NCI-H146 treated with DMSO at 0.1 percent for 48 hours (cell line): ENCODE results near the gene PPP1R16B.

Experiments
- DNase-seq: peaks from one replicate; lab custom pipeline; 2025; ENCODE audit not compliant: unreplicated experiment; lab: John Stamatoyannopoulos, UW

PPP1R16B gene

DNA sequence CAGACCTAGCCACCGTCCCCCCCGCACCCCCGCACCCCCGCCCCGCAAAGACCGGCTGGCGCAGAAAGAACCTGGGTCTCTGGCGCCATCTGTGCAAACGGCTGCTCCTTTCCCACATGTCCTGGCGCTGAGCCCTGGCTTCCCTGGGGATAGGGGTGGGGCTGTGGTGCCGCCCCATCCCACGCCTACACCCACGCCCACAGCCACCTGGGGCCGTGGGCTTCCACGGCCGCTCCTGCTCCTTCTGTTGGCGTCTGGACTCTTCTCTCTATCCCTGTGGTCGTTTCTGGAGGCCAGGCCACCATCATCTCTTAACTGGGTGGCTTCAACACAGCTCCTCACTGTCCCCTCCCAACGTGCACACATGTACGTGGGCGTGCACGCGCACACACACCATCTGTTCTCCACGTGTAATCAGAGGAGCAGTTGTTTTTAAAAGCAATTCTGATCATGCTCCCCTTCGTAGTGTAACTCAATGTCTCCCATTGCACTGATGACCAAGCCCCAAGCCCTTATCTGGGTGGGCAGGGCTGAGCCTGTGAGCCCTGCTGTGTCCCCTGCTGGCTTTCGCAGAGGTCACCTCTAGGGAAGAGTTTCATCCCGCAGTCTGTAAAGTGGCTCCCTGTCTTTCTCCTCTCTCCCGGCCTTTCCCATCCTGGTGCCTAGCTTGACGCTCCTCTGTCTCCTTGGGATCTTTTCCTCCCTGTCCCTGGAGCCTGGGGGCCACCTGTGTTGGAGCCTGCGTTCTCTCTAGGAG is 88.8 kb downstream of the PPP1R16B start:
- no peak for DNase-seq

DNA sequence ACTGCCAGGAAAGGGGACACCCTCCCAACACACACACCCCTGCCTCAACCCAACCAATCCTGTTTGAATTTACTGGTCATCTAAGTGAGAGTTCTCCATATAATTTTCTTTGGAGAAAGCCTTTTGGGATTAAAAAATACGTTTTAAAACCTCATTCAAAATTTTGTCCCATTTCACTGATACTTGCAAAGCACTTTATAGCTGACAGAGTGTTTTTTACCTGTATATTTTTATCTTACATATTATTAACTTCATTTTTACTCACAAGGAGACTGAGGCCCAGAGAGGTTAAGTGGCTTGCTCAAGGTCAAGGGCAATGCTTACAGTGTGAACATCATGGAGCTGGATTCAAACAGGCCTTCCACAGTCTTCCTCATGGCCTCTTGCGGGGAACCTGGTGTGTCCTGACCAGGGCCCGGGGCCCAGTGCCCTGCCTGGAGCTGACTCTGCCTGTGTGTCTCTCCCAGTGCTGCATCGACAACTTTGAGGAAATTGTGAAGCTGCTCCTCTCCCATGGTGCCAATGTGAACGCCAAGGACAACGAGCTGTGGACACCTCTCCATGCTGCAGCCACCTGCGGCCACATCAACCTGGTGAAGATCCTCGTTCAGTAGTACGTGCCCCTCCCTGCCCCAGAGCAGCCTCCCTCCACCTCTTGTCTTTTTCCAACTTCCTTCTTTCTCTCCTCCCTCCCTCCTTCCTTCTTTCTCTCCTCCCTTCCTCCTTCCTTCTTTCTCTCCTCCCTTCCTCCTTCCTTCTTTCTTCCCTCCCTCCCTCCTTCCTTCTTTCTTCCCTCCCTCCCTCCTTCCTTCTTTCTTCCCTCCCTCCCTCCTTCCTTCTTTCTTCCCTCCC is 89.8 kb downstream of the PPP1R16B start:
- DNase-seq: no peak

DNA sequence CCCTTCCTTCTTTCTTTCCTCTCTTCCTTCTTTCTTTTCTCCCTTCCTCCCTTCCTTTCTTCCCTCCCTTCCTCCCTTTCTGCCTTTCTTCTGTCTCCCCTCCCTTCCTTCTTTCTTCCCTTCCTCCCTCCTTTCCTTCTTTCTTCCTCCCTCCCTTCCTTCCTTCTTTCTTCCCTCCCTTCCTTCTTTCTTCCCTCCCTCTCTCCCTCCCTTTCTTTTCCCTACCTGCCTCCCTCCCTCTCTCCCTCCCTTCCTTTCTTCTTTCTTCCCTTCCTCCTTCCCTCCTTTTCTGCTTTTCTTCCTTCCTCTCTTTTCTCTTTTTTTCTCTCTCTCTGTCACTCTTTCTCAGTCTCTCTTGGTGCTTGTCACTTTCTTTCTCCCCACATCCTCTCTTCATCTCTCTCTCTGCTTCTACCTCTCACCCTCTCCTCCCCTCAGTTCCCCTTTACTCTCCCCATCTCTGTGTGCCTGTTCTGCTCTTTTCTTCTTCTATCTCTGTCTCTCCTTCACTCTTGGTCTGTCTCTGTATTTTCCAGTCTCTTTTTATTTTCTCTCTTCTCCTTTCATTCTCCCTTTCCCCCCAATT is 90.6 kb downstream of the PPP1R16B start:
- DNase-seq: no peak

DNA sequence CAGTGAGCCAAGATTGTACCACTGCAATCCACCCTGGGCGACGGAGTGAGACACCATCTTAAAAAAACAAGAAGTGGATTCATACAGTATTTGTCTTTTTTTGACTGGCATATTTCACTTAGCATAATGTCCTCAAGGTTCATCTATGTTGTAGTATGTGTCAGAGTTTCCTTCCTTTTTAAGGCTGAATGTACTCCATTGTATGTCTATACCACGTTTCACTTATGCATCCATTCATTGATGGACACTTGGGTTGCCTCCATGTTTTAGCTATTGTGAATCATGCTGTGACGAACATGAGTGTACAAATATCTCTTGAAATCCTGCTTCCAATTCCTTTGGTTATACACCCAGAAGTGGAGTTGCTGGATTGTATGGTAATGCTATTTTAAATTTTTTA is 91.8 kb downstream of the PPP1R16B start:
- no peak for DNase-seq

DNA sequence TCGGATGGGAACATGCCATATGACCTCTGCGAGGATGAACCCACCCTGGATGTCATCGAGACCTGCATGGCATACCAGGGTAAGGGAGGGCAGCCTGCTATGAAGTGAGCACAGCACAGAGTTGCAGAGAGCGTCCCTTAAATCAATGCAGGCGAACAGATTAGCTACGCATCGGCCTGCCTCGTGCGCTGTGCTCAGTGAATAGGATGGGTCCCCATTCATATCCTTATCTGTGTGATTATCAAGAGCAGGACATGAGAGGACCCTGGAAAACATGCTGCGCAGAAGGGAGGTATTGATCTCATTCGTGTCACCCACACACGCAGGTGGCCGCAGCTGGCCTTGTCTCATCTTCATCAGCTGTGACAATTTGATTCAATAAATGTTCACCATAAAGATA is 95.1 kb downstream of the PPP1R16B start:
- DNase-seq: no peak

DNA sequence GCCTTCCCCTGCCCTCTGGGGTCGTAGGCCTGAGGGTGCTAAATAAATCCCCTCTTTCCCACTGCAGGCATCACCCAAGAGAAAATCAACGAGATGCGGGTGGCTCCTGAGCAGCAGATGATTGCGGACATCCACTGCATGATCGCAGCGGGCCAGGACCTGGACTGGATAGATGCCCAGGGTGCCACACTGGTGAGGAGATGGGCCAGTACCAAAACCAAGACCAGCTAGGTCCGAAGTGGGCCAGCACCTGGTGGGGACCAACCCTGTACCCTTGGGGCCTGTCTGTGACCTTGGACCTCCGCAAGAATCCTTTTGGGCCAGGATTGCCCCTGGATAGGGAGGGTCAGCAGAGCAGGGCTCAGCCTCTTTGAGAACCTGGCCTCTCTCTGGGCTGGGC is 97.1 kb downstream of the PPP1R16B start:
- no peak for DNase-seq

DNA sequence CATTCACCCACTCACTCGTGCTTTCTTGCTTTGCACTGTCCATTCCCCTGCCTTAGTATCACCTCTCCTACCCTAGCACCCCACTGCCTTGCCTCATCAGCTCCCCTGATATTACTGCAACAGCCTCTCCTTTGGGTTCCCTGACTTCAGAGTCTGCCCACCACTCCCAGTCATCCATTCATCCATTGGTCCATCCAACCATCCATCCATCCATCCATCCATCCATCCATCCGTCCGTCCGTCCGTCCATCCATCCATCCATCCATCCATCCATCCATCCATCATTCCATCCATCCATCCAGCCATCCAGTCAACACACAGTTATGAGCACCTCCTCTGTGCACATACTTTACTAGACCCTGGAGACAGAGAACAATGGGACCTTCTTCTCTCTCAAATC is 97.8 kb downstream of the PPP1R16B start:
- DNase-seq: no peak

DNA sequence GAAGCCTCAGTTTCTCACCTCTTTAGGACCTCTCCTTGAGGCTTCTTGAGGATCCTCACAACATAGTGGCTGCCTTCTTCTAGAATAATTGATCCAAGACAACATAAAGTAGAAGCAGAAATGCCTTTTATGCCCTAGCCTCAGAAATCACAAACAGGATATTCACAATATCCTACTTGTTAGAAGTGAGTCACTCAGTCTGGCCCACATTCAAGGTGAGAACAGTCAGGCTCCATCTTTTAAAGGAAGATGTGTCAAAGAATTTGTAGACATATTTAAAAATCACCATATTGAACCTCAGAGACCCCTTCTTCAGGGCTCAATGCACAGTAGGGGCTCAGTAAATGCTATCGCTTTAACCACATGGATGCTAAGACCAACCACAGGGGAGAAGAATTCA is 99.9 kb downstream of the PPP1R16B start:
- no peak for DNase-seq

DNA sequence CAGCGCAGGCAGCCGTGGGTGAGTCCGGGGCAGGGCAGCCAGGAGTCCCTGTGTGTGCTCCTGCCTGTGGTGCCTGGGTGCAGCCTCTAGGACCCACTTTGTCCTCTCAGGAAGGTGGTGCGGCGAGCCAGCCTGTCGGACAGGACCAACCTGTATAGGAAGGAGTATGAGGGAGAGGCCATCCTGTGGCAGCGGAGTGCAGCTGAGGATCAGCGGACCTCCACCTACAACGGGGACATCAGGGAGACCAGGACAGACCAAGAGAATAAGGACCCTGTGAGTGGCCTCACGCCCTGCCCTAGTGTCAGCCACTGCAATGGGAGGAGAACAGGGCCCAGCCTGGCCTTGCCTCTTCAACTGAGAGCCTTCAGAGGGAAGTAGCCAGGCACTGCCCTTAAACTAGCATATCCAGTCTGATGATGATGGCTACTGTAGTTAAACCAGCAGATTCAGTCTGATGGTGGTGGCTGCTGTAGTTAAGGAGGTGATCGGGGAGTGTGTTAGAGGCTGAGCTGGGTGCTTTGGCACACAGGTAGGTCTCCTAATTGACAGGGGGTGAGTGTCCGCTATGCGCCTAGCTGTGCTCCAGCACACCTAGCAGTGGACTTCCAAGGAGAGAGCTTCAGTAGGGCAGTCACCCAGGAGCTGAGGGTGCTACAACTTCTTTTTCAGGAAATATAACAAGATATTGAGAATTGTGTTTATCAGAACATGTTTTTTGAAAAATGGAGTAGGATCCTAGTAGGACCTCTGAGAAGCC is 102.6 kb downstream of the PPP1R16B start:
- no peak for DNase-seq

DNA sequence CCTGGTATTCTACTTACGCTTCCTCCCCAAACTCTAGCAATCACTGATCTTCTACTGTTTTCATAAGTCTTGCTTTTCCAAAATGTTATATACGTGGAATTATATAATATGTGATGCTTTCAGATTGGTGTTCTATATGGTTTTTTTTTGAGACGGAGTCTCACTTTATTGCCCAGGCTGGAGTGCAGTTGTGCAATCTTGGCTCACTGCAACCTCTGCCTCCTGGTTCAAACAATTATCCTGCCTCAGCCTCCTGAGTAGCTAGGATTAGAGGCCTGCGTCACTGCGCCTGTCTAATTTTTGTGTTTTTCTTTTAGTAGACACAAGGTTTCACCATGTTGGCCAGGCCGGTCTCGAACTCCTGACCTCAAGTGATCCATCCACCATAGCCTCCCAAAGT is 109.9 kb downstream of the PPP1R16B start:
- no peak for DNase-seq

DNA sequence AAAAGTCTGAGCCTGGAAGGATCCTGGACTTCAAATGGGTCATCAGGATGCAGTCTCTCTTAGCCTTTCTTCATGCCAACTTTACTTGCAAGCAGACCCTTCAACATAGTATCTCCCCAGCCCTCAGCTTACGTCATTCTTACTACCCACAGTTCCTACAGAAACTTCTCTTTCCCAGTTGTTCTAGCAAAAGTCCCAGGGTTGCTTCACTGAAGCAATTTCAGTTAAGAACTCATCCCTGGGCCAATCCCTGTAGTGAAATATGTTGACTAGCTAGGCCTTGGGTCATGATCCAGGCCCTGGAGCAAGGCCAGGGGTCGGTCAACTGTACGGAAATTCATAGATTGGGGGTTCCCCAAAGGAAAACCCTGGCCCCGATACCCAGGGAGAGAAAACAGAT is 112.2 kb downstream of the PPP1R16B start:
- DNase-seq: no peak

DNA sequence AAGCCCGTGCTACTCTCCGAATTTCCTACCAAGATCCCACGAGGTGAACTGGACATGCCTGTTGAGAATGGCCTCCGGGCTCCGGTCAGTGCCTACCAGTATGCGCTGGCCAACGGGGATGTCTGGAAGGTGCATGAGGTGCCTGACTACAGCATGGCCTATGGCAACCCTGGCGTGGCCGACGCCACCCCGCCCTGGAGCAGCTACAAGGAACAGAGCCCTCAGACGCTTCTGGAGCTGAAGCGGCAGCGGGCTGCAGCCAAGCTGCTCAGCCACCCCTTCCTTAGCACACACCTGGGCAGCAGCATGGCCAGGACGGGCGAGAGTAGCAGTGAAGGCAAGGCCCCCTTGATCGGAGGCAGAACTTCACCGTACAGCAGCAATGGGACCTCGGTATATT is 112.7 kb downstream of the PPP1R16B start:
- DNase-seq: no peak

DNA sequence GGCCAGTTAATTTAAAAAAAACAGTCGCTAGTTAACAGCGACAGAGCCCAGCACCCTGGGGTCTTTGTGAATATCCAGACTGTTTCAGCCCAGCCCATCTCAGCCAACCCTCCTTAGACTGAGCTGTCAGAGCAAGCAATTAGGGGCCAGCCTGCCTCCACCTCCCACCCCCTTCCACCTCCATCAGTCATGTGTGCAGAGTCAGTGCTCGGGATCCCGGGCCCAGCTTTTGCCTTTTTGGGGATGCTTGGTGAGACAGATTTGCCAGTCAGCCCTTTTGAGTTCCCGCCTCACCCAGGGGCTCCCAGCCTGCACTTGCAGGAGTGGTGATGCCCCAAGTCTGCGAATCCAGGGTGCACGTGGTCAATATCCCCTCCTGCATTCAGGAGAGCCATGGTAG is 114.2 kb downstream of the PPP1R16B start:
- no peak for DNase-seq

DNA sequence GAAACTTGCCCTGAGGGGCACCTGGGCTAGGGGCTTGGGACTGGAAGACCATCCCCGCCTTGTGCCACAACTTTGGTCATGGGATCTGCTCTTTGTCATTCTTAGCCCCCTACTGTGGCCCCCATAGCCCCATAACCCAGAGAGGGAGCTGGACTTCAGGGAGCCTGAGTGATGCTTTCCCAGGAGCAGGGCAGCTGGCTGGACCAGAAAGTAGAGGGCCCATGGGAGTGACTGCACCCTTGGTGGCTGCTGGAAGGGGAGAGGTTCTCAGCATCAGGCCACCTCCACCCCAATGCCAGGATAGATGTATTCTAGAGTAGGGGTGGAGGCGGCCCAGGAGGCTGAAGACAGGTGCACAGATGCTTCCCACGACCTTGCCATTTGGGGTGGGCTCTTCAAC is 114.9 kb downstream of the PPP1R16B start:
- no peak for DNase-seq

DNA sequence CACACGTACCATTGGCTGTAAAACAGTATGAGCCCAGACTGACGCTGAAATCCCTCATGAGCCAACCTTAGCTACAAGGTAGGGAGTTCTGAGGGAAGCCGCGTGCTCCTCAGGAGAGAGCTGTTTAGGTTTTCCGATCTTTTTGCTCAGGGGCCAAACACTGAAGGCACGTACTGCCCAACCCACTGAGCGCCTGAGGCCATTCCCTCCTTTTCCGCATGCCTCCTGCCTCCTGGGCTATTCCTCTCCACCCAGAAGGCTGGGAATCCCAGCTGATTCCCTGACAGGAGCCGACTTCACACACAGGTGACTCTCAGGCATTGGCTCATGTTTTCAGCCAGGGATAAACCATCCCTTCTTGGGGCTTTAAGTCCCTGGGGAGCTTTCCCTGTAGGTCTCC is 115.4 kb downstream of the PPP1R16B start:
- no peak for DNase-seq

DNA sequence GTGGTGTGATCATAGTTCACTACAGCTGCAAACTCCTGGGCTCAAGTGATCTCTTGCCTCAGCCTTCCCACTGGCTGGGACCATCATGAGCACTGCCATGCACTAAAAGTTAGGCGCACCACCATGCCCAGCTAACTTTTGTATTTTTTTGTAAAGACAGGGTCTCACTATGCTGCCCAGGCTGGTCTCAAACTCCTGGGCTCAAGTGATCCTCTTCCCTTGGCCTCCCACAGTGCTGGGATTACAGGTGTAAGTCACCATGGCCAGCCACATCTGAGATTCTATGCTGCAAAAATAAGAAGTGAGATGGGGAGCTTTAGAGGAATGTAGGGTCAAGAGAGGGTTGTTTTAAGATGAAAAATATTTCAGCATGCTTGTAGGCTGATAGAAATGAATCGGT is 119.2 kb downstream of the PPP1R16B start:
- no peak for DNase-seq

DNA sequence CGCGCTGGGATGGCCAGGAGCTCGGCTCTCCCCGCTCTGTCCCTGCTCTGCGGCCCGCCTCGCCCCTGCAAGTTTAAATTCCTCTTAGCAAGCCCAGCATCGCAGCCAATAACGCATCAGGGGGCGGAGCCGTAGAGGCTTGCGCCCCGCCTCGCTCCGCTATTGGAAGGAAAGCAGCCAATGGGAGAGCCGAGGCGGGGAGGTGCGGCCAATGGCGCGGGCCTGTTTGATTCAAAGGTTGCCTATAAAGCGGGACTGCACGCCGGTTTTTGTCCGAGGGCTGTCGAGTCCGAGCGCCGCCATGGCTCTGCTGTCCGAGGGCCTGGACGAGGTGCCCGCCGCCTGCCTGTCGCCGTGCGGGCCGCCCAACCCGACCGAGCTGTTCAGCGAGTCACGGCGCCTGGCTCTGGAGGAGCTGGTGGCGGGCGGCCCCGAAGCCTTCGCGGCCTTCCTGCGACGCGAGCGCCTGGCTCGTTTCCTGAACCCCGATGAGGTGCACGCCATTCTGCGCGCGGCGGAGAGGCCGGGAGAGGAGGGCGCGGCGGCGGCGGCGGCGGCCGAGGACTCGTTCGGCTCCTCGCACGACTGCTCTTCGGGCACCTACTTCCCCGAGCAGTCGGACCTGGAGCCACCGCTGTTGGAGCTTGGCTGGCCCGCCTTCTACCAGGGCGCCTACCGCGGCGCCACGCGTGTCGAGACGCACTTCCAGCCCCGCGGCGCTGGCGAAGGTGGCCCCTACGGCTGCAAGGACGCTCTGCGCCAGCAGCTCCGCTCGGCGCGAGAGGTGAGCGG is 120.8 kb downstream of the PPP1R16B start, which contains the start of gene FAM83D:
Gene FAM83D, plus strand, starts transcription at position 276 of the 792 bp plus-strand sequence. Its CDS starts 26 bp downstream, at position 302.
- DNase-seq: peak; percentile 97

DNA sequence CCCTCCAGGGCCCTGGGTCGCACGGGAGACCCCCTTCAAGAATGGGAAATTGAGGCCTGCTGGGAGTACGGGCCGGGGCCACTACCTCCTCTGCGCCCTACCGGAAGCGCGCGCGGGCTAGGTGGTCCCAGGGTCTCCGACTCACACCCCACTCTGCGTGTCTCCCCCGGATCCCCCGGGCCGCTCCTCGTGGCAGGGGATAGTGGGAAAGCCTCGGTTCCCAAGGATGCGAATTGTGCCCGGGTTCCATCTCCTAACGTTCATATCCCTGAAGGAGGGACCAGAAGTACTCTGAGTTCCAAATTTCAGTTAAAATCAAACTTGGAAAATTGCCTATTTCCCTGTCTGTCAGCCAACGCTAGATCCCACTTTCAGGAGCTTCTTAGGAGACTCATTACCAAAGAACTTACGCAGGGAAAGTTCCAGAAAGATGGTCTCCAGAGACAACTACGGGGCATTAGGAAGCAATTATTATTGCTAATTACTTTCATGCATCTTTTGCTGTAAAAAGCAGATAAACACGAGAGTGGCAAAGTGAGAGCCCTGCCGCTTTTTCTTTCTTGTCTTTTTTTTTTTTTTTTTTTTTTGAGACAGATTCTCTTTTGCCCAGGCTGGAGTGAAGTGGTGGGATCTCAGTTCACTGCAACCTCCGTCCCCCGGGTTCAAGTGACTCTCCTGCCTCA is 121.6 kb downstream of the PPP1R16B start:
- DNase-seq: no peak

DNA sequence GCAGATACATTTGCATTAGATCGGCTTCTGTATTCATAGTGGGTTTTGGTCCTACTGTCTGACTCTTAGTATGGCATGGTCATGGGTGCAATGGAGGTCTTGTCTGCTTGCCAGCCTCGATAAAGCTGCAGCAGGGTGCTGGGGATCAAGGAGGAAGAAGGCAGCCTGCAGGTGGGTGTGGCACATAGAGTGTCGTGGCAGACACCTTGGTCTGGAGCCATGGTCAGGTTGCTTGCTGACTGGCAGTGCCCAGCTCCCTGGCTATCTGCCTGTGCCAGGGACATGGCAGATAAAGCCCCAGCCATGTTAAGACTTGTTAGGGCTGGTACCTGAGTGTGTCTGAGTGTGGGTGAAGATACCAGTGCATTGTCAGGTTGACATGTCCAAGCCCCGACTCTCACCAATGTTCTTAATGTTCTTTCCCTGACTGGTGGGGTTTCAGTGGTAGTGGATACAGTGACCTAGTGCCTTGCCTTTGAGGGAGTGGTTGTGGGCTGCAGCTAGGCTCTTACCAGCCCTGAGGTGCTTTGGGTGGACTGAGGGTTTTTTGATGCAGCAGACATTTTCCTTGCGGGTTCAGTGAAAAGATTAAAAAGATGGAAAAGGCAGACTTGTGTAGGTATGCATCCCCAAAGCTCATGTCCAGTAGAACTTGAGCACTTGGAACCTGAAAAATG is 122.5 kb downstream of the PPP1R16B start:
- DNase-seq: no peak
